Myocyte (in vitro differentiated cells): ENCODE data around the gene OPHN1. TPM values are rescaled to one million over a fixed set of nuclear protein-coding genes. Genes with fewer than 3 reads are reported as not detected.
"Not testable (repeated sequence)": the region's sequence is repeated elsewhere in the genome, so short reads cannot be mapped to it uniquely, and the experiment has no call there.

ENCODE experiments used
- DNase-seq: peaks from one replicate; pipeline ENCODE4 v3.0.0-alpha.2; 2012; ENCODE audit warnings: low read depth
- total RNA-seq: library from RNA; depleted of rRNA; stranded (reverse); fragments of >200 nt; gene quantifications from 2 replicates; pipeline ENCODE4 v1.2.3, GENCODE V29; 2014

The OPHN1 gene
- total RNA-seq, 1 donor from 2014 or later, result 8.1 TPM

DNA sequence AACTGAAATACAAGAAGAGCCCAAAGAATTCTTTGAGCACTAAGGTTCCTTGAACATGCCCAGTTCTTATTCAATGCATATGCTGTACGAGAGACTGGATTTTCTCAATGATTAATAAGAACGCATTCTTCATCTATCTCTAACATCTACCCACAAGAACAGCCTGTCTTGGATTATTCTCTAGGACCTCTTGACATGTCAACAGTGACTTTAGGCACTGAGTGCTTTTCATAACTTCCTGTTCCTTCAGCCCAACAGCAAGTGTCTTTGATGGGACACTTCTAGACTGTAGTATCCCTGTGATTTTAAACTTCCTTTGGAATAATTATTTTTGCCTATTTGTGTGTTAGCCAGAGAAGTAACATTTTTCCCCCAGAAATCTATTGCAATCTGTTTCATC, 69.3 kb downstream of the OPHN1 start:
- DNase-seq, result no peak

DNA sequence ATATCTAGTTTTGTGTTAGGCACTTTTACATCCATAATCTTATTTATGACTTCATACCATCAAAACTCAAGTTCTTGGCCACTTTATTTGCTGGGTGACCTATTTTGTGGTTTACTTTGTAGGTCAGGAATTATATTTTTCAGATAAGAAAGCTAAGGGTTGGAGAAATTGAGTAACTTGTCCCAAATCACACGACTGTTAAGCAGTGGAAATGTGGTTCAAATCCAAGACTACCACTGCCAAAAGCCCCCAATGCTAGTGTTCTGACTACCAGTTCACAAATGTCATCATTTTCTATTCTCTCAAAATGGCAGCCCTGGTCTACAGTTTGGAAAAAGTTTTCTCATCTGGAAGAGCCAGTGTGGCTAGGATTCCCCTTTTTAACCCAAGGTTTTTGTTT, 74.6 kb downstream of the OPHN1 start:
- no peak for DNase-seq

DNA sequence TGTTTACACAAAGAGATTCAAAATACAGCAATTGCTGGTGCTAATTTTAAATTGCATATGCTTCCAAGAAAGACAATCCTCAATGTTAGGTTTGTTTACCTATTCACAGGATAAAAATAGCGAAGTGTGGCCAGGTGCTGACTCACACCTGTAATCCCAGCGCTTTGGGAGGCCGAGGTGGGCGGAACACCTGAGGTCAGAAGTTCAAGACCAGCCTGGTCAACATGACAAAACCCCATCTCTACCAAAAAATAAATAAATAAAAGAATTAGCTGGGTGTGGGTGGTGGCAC, 77.7 kb downstream of the OPHN1 start:
- no peak for DNase-seq

DNA sequence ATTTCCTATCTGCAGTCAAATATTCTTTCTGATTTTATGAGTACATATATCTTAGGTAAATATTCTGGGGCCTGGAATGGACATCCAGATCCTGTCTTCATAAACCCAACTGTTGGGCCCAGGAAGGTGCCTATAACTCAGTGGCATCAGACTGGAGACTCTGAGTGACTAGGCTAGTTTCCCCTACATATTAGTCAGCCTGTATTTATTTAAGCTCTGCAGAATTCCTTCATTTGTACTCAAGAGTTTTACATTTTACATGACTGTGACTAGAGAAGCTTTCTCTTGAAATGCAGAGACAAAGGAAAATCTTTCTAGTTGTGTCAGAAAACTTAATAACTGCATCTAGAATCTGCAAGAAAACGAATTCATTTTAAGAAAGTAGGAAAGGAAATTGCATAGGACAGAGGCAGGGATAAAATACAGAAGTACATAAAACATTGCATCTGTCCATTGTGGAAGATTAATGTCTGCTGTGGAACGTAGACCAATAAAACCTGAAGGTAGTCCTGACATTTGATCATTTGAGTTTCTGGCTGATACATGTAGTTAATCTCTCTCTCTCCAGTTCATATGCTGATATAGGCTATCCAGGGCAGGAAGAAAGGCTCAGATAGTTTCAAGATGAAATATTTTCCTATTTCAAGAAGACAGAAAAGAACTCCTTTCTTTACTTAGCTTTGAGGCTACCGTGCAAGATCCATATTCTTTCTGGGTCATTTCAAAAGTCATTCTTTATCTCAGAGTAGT, 78.2 kb downstream of the OPHN1 start:
- DNase-seq, result no peak

DNA sequence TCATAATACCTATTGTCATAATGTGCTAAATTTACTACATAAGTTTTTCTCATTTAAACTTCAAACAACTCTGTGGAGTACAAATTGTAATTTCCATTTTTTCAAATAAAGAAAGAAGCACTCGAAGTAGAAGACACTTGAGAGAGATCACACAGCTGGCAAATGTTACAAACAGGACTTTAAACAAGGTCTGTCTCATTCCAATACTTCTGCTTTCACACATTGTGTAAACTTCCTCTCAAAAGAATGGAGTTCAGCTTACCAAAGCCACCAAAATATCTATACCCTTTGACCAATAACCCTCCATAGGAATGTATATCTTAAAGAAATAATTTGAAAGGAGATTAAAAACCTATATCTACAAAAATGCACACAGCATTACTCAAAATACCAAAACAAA, 88.3 kb downstream of the OPHN1 start:
- DNase-seq, result no peak

DNA sequence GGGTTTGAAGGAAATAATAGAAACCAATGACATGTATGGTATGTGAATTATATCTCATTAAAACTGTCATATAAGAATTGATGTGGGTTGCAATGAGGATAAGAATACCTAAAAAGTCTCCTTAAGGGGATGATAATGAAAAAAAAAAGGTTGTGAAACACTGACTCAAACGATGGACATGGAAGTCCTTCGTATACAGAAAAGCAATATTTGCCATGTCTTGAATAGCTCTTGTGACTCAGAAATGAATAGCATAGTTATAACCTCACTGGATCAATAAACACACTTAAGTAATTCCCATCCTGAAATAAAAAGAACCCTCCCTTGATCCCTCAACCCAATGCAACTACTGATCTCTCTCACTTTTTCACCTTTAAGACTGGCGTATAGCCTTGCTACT, 89.7 kb downstream of the OPHN1 start:
- DNase-seq, result no peak

DNA sequence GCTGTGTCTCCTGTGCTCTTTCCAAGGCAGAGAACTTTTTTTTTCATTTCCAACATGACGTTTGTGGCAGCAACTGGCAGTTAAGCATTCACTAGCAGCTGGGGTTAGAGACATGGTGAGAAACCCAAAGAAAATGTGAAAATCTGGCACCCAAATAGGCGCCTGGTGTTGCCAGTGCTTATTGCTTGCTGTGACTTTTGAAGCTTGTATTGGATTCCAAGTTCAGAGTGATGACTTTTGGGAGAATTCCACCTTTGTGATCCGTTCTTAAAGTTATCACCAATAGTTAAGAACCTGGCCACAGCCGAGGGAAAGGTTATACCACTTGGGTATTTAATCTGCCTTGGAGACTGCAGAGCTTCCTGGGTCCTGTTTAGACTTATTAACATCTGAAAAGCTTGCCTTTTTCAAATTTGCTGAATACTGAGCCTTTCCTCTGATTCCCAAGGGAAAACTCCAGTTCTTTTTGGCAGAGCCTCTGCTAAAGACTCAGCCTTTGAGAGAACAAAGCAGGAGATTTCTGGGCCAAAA, 101.0 kb downstream of the OPHN1 start:
- peak; percentile 49 for DNase-seq

DNA sequence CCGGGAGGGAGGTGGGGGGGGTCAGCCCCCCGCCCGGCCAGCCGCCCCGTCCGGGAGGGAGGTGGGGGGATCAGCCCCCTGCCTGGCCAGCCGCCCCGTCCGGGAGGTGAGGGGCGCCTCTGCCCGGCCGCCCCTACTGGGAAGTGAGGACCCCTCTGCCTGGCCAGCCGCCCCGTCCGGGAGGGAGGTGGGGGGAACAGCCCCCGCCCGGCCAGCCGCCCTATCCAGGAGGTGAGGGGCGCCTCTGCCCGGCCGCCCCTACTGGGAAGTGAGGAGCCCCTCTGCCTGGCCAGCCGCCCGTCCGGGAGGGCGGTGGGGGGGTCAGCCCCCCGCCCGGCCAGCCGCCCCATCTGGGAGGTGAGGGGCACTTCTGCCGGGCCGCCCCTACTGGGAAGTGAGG, 106.5 kb downstream of the OPHN1 start:
- DNase-seq, result not testable (repeated sequence)

DNA sequence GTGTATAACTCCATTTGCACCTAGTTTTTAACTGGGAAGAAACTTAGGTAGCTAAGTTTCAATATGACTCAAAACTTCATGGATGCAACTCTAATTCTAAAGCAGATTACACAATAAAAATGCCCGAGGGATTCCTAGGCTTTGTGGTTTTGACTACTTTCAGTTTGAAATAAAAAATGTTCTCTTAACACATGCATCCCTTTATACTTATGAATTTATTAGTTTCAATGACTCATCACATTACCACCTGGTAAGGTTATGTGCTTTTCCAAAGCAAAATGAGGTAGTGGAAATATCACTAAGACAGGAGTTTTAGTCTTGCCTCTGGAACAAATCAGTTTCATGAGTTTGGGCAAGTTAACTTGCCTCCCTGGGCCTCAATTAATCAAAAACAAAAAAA, 125.5 kb downstream of the OPHN1 start:
- DNase-seq, result peak; percentile 50

DNA sequence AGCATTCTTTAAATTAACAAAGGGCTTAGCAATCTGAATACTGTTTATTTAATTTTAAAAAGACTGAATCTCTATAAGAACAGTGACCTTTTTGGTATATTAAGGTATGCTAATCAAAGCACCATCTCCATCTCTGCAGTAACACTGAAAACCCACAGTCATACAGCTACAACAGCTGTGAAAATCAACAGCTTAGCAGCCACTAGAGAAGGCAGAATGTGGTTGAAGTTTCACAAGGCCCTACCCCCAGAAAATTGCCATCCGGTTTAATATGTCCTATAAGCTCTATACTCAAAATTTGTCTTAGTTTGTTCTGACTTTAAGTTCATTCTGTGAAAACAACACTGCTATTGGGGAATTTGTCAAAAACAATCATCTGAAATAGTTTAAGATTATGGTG, 128.7 kb downstream of the OPHN1 start:
- peak; percentile 42 for DNase-seq

DNA sequence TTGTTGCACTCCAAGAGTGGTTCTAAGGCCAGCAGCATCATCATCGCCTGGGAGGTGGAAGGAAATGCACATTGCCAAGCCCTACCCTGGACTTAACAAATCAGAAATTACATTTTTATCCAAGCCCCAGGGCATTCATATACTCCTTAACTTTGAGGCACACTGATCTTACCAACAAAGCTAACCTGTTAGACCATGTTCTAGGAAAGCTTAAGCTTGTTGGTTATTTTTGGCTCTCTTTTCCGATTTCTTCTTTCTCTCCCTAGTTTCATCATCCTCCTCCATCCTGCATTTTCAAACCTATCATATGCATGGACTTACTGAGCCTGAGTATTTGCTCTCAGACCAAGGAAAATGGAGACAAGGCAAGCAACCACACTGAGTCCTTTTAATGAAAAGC, 133.4 kb downstream of the OPHN1 start:
- no peak for DNase-seq

DNA sequence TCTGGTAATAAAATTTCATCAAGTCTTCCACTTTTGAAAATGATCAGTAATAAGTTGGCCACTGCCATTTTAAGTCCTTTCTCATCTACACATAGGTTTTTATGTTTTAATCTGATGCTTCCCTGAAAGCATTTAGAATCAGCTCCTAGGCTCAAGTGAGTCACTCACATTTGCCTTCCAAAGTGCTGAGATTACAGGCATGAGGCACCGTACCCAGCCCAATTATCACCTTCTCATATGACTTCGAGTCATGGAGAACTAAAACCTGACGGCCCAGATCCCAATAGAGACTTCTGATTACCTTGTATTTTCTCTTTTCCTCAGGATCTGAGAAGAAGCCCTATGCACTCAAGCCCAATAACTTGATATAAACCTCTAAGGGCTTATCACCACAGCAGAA, 140.8 kb downstream of the OPHN1 start:
- DNase-seq, result peak; percentile 19

DNA sequence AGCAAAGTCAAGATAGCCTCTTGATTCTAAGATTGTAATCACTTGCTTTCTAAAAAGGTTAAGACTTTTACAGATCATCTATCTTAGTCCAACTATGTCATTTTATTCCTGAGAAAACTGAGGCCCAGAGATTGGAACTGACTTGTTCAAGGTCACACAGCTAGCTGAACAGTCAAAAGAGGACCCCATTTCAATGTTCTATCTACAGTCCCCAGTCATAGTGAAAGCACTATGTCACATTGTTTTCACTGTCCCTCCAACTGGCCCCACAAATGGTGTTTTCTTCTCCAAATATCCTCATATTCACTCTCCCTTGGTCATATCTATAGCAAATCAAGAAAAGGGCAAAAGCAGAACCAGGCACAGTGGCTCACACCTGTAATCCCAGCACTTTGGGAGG, 145.2 kb downstream of the OPHN1 start:
- DNase-seq, result no peak

DNA sequence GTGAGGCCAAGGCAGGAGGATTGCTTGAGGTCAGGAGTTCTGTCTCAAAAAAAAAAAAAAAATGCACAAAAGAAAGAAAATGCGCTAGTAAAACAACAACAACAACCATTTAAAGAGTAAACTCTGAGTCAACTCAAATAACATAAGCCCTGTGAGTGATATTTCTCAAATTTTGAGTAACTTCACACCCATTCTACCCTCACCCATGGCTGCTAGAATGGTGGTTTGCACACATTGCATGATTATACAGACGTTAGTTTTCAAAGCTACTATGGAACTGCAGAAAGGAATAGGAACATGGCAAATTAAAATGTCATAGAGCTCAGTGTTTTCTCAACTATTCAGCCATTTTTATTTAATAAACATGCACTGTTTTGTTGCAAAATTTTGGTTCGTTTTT, 145.9 kb downstream of the OPHN1 start:
- DNase-seq, result no peak

DNA sequence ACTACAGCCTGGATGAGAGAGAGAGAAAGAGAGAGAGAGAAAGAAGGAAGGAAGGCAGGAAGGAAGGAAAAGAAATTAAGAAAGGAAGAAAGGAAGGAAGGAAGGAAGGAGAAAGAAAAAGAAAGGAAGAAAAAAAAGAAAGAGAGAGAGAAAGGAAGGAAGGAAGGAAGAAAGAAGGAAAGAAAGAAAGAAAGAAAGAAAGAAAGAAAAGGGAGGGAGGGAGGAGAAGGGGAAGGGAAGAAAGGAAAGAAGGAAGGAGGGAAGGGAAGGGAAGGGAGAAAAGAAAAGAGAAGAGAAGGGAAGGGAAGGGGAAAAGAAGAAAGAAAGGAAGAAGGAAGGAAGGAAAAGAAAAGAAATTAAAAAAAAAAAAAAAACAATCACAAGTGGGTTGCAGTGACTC, 146.3 kb downstream of the OPHN1 start:
- DNase-seq, result no peak

DNA sequence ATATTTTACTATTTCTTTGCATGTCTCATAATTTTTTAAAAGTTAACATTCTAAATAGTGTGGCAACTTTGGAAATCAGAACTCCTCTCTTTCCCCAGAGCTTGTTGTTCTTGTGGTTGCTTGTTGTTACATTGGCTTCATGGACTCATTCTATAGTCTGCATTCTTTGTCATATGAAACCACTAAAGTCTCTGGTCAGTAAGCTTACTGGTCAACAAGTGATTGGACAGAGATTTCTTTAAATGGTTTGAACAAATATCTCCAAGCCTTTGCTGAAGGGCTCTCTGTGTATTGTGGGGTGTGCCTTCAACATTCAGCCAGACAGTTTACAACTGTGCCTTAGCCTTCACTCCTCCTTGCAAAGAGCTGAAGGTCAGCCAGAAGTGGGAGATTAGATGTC, 147.2 kb downstream of the OPHN1 start:
- DNase-seq, result no peak

DNA sequence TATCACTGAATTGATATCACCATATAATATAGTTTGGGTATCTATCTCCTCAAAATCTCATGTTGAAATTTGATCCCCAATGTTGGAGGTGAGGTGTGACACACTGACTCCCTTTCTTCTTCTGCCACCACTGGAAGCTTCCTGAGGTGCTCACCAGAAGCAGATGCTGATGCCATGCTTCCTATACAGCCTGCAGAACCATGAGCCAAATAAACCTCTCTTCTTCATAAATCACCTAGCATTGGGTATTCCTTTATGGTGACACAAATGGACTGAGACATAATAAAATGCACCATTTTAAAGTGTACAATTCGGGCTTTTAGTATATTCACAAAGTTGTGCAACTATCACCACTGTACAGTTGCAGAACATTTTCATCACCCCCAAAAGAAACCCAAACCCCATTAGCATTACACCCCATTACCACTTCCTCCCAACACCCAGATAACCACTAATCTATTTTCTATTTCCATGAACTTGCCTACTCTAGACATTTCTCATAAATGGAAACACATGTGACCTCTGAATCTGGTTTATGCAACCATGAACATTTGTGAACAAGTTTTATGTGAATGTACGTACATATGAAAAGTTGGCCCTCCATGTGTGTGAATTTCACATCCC, 148.9 kb downstream of the OPHN1 start:
- no peak for DNase-seq

DNA sequence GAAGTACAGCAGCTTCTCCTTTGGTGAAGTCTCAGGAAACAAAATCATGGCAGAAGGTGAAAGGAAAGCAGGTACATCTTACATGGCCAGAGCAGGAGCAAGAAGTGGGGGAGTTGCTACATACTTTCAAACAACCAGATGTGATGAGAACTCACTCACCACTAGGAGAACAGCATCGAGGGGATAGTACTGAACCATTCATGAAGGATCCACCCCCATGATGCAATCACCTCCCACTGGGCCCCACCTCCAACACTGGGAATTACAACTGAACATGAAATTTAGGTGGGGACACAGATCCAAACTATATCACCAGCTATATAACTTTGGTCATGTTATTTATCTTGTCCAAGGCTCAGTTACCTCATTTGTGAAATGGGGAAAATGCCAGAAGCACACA, 159.4 kb downstream of the OPHN1 start:
- no peak for DNase-seq

DNA sequence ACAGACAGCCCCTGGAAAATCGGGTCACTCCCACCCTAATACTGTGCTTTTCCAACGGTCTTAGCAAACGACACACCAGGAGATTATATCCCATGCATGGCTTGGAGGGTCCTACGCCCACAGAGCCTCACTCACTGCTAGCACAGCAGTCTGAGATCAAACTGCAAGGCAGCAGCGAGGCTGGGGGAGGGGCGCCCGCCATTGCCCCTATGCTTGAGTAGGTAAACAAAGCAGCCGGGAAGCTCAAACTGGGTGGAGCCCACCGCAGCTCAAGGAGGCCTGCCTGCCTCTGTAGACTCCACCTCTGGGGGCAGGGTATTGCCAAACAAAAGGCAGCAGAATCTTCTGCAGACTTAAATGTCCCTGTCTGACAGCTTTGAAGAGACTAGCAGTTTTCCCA, 168.5 kb downstream of the OPHN1 start:
- not testable (repeated sequence) for DNase-seq

DNA sequence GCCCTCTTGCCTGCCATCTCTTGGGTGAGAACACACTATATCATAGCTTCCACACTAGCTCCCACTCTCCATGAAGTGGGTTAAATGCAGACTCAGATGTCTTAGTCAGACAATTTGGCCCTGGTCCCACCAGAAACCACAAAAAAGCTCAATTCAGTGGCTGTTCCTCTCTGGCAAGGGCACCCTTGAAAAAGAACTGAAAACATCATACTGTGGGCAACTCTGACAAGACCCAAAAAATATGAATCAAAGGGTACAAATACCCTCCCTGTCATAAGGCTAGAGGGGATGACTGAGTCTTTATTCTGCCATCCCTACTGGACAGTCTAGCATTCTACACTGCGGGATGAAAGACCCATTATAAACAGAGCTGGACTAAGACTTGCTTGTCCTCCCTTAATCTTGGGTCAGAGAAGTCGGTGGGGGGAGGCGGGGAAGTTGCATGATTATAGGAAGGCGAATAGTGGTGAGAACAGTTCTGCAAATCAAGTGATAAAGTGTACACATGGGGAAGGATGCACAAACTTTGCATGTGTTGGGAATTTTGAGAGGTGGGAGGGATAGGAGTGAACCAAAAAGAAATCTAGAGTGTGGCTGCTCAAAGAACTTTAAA, 172.1 kb downstream of the OPHN1 start:
- DNase-seq, result peak; percentile 31

DNA sequence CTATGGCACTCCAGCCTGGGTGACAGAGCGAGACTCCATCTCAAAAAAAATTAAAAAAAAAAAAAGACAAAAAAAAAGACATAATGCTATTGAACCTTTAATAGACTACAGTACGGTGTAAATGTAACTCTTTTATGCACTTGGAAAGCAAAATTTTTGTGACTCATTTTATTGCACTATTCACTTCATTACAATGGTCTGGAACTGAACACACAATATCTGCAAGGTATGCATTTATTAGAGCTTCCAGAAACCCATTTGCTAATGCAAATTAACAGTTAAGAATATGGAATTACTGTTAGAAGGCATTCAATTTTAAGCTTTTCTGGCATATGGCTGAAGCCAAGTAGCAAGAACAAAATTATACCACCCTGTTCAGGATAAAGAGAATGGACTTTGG, 176.3 kb downstream of the OPHN1 start:
- DNase-seq, result no peak

DNA sequence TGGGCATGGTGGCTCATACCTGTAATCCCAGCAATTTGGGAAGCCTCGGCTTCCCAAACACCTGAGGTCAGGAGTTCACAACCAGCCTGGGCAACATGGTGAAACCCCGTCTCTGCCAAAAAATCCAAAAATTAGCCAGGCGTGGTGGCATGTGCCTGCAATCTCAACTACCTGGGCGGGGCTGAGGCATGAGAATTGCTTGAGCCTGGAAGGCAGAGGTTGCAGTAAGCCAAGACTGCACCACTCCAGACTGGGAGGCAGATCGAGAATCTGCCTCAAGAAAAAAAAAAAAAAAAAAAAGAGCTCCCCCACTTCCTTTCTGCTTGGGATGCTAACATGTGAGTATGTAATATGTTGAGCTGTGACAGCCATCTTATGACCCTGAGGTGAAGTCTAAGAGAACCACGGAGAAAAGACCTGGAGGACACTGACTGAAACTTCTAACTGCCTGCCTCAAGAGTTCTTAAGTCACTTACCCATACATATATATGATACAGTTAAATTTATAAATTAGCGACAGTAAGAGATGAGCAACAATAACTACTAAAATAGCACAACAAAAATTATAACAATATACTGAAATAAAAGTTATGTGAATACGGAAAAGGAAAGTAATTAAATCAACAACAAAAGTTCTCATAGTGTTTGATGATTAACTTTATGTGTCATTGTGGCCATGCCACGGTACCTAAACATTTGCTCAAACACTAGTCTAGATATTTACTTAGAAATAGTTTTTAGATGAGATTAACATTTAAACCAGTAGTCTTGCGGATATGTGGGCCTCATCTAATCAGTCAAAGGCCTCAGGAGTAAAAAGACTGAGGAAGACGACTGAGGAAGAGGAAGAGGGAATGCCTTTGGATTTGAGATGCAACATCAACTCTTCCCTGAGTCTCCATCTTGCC, 178.3 kb downstream of the OPHN1 start:
- DNase-seq, result no peak
